Measurements from ENCODE around the gene CNRIP1. TPM values are rescaled to one million over a fixed set of nuclear protein-coding genes. Genes with fewer than 3 reads are reported as not detected.

The CNRIP1 gene
- total RNA-seq, 1 experiment from 2014 or later = not detected

- peaks cover 55% of the 10 kb centered on the region; the same call in 1 of the 2 replicates for H4K20me1 ChIP-seq (ENCODE audit: insufficient read depth)
- H3K4me1 ChIP-seq (ENCODE audit: control insufficient read depth in 1 of 2, insufficient read depth in 2 of 2, low read length in 2 of 2) = peaks cover 7 to 13% of the 10 kb centered on the region in 2 experiments; a peak in 3 of 4 replicates
- POLR2A ChIA-PET = no interaction called here
These were observed 71.4 kb downstream of the CNRIP1 start for GRCh38 chr2:68248361-68248760.

More at GRCh38 chr2:68248361-68248760, 71.4 kb downstream of the CNRIP1 start:
- Histone ChIP-seq H3K36me3 (ENCODE audit: control insufficient read depth in 1 of 2, insufficient read depth in 2 of 2, low read length in 2 of 2) (no peaks in the 10 kb centered on the region), H3K4me2 (ENCODE audit: low read length) (no peak overlapping the region), H3K27me3 (ENCODE audit: insufficient read depth, low read length) (no peaks in the 10 kb centered on the region), H3K27ac (ENCODE audit: low read depth, low read length) (no peak overlapping the region), H3K4me3 (replicated peaks in 1 of 2; ENCODE audit: low read depth in 1 of 2, low read length in 2 of 2) (no peak overlapping the region), H3K9ac (ENCODE audit: low read length) (no peak overlapping the region), H3K9me3 (ENCODE audit: control insufficient read depth in 1 of 2, insufficient read depth in 1 of 2, low read depth in 1 of 2, low read length in 2 of 2) (no peaks in the 10 kb centered on the region), H3K79me2 (ENCODE audit: insufficient read depth, low read length) (peaks cover 83% of the 10 kb centered on the region), H2AFZ (ENCODE audit: low read depth, low read length, poor library complexity, severe bottlenecking) (no peak overlapping the region), H3K9me2 (ENCODE audit: insufficient read depth) (no peaks in the 10 kb centered on the region)
- DNase-seq (ENCODE audit: low read depth, low spot score) (no peak), ATAC-seq (no peak)
- no peak for TF ChIP-seq SRF (IDR thresholded peaks at IDR 0.05; ENCODE audit: low read depth)
- no peak for TF ChIP-seq CEBPB (IDR thresholded peaks at IDR 0.05; ENCODE audit: low read depth)
- no peak for TF ChIP-seq ZNF274 (IDR thresholded peaks at IDR 0.05; ENCODE audit: low read depth, low read length)
- TF ChIP-seq RAD21 (IDR thresholded peaks at IDR 0.05; ENCODE audit: low read depth) = no peak
- TF ChIP-seq, protein P1, sequence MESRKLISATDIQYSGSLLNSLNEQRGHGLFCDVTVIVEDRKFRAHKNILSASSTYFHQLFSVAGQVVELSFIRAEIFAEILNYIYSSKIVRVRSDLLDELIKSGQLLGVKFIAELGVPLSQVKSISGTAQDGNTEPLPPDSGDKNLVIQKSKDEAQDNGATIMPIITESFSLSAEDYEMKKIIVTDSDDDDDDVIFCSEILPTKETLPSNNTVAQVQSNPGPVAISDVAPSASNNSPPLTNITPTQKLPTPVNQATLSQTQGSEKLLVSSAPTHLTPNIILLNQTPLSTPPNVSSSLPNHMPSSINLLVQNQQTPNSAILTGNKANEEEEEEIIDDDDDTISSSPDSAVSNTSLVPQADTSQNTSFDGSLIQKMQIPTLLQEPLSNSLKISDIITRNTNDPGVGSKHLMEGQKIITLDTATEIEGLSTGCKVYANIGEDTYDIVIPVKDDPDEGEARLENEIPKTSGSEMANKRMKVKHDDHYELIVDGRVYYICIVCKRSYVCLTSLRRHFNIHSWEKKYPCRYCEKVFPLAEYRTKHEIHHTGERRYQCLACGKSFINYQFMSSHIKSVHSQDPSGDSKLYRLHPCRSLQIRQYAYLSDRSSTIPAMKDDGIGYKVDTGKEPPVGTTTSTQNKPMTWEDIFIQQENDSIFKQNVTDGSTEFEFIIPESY (IDR thresholded peaks at IDR 0.05; ENCODE audit: extremely low read depth, insufficient replicate concordance, low read length) = no peak
- TF ChIP-seq, protein P2, sequence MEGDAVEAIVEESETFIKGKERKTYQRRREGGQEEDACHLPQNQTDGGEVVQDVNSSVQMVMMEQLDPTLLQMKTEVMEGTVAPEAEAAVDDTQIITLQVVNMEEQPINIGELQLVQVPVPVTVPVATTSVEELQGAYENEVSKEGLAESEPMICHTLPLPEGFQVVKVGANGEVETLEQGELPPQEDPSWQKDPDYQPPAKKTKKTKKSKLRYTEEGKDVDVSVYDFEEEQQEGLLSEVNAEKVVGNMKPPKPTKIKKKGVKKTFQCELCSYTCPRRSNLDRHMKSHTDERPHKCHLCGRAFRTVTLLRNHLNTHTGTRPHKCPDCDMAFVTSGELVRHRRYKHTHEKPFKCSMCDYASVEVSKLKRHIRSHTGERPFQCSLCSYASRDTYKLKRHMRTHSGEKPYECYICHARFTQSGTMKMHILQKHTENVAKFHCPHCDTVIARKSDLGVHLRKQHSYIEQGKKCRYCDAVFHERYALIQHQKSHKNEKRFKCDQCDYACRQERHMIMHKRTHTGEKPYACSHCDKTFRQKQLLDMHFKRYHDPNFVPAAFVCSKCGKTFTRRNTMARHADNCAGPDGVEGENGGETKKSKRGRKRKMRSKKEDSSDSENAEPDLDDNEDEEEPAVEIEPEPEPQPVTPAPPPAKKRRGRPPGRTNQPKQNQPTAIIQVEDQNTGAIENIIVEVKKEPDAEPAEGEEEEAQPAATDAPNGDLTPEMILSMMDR (IDR thresholded peaks at IDR 0.05 in 2 of 3, conservative IDR thresholded peaks at IDR 0.05 in 1 of 3; ENCODE audit: borderline replicate concordance in 1 of 3, insufficient read depth in 1 of 3, low read depth in 2 of 3, low read length in 2 of 3) = no peak
- TF ChIP-seq MAX (IDR thresholded peaks at IDR 0.05) = no peak
- TF ChIP-seq SP1 (IDR thresholded peaks at IDR 0.05; ENCODE audit: low read depth) = no peak
- TF ChIP-seq CBX3 (IDR thresholded peaks at IDR 0.05; ENCODE audit: low read depth) = no peak
- no peak for TF ChIP-seq REST (IDR thresholded peaks at IDR 0.05; ENCODE audit: low read depth)
- no peak for TF ChIP-seq POLR2A (IDR thresholded peaks at IDR 0.05; ENCODE audit: borderline replicate concordance, extremely low read depth, insufficient read depth, insufficient read length)
- no peak for TF ChIP-seq ELF1 (IDR thresholded peaks at IDR 0.05; ENCODE audit: borderline replicate concordance, low read depth)
- no peak for TF ChIP-seq ZFX (IDR thresholded peaks at IDR 0.05)
- no peak for TF ChIP-seq FOSL1 (IDR thresholded peaks at IDR 0.05; ENCODE audit: low read depth)
- intact Hi-C loops (cut with micrococcal nuclease) = no loop called here
- ChIA-PET RAD21 (ENCODE audit: low non-redundant PET in 1 of 2, low total read pairs in 2 of 2, uncharacterized antibody in 2 of 2, unreplicated experiment in 2 of 2) (no interaction called here), CTCF (no interaction called here)
- no TSS peak for BruUV-seq (replicated peaks)
